ENCODE measurements around the gene NAGK.

NAGK gene

DNA sequence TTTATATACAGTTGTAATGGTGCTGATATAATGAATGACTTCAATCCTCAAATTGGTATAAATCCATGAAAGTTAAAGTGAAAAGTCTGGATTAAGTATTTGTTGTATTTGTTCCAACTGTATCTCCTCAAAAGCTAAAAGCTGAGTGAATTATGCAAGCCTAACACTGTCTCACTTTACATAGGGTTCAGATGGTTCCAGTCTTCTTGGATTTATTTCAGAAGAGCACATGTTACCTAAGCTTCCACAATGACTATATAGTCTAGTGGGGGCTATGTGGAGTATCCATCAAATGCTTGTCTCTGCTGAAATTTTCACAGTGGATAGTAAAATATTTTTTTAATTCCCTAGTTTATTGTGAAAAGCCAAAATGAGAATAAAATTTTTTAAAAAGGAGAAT lies 48.6 kb downstream of the NAGK start:
- no peak for DNase-seq

GRCh38 chr2:71120195-71120594 lies 51.7 kb downstream of the NAGK start:
- DNase-seq = no peak

DNA sequence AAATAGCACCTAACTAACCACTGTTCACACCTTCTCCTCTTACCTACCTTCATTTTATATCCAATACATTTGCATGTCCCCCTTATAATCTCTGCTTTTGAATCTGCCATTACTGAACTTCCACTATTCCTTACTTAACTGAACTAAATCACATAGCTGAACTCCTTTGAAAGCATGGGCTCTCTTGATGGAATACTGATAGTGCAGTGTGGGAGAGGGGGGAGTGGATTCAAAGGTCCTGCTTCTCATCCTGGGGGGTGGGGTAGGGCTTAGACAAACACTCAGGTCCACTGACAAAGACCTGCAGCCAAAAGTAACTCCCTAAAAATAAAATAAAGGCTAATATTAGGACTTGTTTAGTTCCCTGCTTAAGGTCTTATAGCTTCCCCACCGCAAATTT lies 53.0 kb downstream of the NAGK start:
- no peak for DNase-seq

- DNase-seq = no peak
Observed at GRCh38 chr2:71122387-71123298, 54.2 kb downstream of the NAGK start.

DNA sequence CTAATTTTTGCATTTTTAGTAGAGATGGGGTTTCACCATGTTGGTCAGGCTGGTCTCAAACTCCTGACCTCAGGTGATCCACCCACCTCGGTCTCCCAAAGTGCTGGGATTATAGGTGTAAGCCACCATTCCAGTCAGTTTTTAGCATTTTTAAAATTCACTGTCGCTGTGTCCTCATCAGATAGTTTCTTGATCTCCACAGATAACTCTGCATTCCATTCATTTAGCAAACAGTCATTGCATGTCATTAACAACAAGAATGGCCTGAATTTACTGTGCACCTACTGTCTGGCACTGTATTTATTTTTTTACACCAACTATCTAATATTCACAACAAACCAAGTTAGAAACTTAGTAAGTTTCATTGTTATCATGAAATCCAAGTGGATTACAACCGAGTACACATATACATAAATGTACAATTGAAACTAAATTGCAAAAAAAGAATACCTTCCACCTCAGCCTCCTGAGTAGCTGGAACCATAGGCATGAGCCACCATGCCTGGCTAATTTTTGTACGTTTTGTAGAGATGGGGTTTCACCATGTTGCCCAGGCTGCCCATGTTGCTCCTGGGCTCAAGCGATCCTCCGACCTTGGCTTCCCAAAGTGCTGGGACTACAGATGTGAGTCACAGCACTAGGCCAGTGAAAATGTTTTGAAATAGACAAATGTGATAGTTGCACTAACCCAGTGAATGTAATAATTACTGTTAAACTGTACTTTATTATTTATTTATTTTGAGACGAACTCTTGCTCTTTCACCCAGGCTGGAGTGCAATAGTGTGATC lies 57.3 kb downstream of the NAGK start:
- DNase-seq = no peak

- DNase-seq = no peak
Observed at GRCh38 chr2:71126957-71127356, 58.5 kb downstream of the NAGK start.
